Type B pancreatic cell (in vitro differentiated cells): Measurements from ENCODE around the gene RCOR1. TPM values are rescaled to one million over a fixed set of nuclear protein-coding genes. Genes with fewer than 3 reads are reported as not detected.
"Not testable (repeated sequence)": the region's sequence is repeated elsewhere in the genome, so short reads cannot be mapped to it uniquely, and the experiment has no call there.

Experiments
- DNase-seq: peaks from one replicate; pipeline ENCODE4 v3.0.0; 2021; ENCODE audit warnings: mixed read lengths; ENCODE audit not compliant: unreplicated experiment; ENCODE audit errors: extremely low spot score
- H3K27ac Mint-ChIP-seq: 2 replicates; pipeline ENCODE4 v1.8.0; 2021; ENCODE audit warnings: mild to moderate bottlenecking, mixed read lengths
- H3K27me3 Mint-ChIP-seq: 2 replicates; pipeline ENCODE4 v1.8.0; 2021; ENCODE audit warnings: mixed read lengths
- H3K36me3 Mint-ChIP-seq: 2 replicates; pipeline ENCODE4 v1.8.0; 2021; ENCODE audit warnings: mixed read lengths
- H3K4me1 Mint-ChIP-seq: one replicate; pipeline ENCODE4 v1.8.0; 2021; ENCODE audit warnings: mixed read lengths; ENCODE audit not compliant: unreplicated experiment
- H3K4me3 Mint-ChIP-seq: 2 replicates; pipeline ENCODE4 v1.8.0; 2021; ENCODE audit warnings: mild to moderate bottlenecking, mixed read lengths
- H3K9me3 Mint-ChIP-seq: 2 replicates; pipeline ENCODE4 v1.8.0; 2021; ENCODE audit warnings: mixed read lengths
- total RNA-seq: library from RNA; stranded (reverse); gene quantifications from 2 replicates; pipeline ENCODE4 v1.2.1, GENCODE V29; 2021; ENCODE audit warnings: low replicate concordance
- TF ChIP-seq, protein P1 (sequence below): fragments of 200-600 bp; sonication (generic); conservative IDR thresholded peaks from 2 replicates; pipeline ENCODE4 v1.5.0; 2021; ENCODE audit warnings: antibody characterized with exemption, mild to moderate bottlenecking

RCOR1 gene
- total RNA-seq, 1 donor from 2014 or later = 35.3 TPM

DNA sequence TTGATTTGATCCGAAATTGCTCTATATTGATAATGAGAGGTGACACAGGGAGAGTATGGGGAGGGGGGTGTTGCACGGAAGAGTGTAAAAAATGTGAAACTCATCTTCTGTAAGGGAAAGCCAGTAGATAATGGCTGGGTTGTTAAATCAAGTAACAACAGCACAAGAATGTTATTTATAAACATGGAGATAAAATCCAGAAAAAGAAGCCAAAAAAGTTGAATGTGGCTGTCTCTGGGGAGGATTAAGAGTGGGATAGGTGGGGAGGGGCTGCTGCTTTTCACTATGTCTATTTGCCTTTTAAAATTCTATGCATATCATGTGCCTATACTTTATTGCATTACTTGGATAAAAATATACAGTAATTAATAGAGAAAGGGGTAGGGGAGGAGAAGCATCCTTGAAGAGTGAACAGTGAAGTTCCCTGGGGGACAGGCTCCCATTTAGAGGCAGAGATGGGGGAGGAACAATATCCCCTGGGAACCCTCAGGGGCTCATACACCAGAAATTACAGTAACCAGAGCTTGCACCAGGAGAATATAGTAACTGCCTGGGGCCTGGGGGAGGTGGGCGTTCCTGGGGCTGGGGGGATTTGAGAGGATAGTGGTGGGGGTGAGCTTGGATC, 43.7 kb upstream of the RCOR1 start:
- DNase-seq = no peak
- TF ChIP-seq, protein P1, sequence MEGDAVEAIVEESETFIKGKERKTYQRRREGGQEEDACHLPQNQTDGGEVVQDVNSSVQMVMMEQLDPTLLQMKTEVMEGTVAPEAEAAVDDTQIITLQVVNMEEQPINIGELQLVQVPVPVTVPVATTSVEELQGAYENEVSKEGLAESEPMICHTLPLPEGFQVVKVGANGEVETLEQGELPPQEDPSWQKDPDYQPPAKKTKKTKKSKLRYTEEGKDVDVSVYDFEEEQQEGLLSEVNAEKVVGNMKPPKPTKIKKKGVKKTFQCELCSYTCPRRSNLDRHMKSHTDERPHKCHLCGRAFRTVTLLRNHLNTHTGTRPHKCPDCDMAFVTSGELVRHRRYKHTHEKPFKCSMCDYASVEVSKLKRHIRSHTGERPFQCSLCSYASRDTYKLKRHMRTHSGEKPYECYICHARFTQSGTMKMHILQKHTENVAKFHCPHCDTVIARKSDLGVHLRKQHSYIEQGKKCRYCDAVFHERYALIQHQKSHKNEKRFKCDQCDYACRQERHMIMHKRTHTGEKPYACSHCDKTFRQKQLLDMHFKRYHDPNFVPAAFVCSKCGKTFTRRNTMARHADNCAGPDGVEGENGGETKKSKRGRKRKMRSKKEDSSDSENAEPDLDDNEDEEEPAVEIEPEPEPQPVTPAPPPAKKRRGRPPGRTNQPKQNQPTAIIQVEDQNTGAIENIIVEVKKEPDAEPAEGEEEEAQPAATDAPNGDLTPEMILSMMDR = no peak
- Mint-ChIP-seq H3K27ac (no peak overlapping the region), H3K27me3 (peaks cover 31% of the 10 kb centered on the region), H3K4me3 (no peak overlapping the region), H3K4me1 (peaks cover 19% of the 10 kb centered on the region), H3K36me3 (no peaks in the 10 kb centered on the region), H3K9me3 (peaks cover 6% of the 10 kb centered on the region)

DNA sequence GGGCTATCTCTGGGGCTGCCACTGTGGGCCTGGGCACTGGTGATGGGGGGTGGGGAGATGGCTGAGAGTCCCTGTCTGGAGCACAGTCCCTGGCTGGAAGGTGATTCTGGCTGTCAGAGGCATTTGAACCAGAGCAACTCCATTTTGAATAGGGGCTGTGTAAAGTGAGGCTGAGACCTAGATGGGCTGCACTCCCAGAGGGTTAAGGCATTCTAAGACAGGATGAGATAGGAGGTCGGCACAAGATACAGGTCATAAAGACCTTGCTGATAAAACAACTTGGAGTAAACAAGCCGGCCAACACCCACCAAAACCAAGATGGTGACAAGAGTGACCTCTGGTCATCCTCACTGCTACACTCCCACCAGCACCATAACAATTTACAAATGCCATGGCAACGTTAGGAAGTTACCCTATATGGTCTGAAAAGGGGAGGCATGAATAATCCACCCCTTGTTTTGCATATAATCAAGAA, 41.5 kb upstream of the RCOR1 start:
- not testable (repeated sequence) for H3K4me3 Mint-ChIP-seq, H3K9me3 Mint-ChIP-seq, H3K4me1 Mint-ChIP-seq, H3K36me3 Mint-ChIP-seq, H3K27ac Mint-ChIP-seq, DNase-seq
- H3K27me3 Mint-ChIP-seq = peaks cover 16% of the 10 kb centered on the region

DNA sequence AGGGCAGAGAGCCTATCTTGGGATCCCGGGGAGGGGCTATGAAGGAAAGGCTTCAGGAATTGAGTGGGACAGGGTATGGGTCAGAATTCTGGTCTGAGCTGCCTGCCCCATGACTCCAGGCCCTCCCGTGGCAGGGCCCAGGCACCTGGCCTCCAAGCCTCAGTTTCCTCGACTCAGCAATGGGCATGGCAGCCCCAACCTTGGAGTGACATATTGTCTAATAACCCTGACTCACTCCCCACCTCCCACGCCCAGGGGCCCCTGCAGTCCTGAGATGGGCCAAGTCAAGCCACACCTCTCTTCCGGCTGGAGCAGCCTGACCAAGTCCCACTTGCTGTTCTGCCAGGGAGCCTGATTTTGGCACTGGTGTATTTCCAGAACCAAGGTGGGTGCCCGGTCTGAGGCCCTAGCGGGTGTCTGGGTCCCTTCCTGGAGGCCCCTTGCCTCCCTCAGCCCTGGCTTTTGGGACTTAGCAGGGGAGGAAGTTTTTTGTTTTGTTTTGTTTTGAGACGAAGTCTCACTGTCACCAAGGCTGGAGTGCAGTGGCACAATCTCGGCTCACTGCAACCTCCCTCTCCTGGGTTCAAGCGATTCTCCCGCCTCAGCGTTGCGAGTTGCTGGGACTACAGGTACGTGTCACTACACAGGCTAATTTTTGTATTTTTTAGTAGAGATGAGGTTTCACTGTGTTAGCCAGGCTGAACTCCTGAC, 40.3 kb upstream of the RCOR1 start:
- Mint-ChIP-seq H3K4me1 (peaks cover 6% of the 10 kb centered on the region), H3K4me3 (peak overlapping the region; percentile 47), H3K27me3 (peaks cover 10% of the 10 kb centered on the region), H3K27ac (peak overlapping the region; percentile 72), H3K9me3 (peaks cover 6% of the 10 kb centered on the region), H3K36me3 (no peaks in the 10 kb centered on the region)
- DNase-seq = no peak
- TF ChIP-seq, protein P1 = no peak

DNA sequence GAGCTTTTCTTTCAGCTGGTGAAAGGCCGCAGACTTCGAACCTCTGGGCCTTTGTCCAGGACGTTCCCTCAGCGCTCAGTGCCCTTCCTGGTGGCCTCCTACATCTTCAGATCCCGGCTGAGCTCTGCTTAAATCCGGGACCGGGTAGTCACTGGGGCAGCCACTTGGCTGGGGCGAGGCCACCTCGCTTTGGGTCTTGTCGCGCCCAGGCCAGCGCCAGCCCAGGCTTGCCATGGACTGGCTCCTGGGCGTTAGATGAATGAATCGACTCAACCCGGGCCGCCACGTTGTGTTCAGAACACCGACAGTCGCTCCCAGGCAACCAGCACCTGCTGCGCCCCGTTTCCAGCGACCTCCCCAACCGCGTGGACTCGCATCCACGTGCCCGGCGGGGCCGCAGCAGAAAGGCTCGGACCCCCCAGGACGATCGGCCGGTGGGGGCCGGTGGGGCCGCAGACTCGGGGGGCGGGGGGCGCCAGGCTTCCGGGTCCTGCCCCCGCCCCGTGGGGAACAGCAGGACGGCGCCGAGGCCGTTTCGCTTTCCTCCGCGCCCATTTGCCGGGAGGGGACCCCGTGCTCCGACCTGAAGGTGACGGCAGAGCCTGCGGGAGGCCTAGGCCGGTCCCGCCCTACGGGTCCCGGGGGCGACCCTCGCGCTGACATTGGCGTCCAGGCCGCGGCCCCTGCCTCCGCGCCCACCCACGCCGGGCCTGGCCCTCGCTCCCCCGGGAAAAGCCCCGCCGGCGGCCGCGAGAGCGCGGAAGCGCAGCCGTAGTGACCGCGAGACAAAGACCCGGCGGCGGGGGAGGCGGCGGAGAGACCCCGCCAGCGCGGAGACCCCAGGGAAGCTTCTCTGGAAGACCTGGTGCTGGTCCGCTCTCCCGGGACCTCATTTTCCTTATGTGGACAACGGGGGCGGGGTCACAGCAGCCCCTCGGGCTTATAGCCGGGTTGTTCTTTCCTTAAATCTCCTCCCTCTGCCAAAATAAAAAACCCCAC, 37.3 kb upstream of the RCOR1 start:
- Mint-ChIP-seq H3K27ac (no peak overlapping the region), H3K4me3 (peak overlapping the region; percentile 76), H3K9me3 (no peaks in the 10 kb centered on the region), H3K4me1 (no peaks in the 10 kb centered on the region), H3K36me3 (no peaks in the 10 kb centered on the region), H3K27me3 (no peaks in the 10 kb centered on the region)
- TF ChIP-seq, protein P1 = no peak
- DNase-seq = no peak

DNA sequence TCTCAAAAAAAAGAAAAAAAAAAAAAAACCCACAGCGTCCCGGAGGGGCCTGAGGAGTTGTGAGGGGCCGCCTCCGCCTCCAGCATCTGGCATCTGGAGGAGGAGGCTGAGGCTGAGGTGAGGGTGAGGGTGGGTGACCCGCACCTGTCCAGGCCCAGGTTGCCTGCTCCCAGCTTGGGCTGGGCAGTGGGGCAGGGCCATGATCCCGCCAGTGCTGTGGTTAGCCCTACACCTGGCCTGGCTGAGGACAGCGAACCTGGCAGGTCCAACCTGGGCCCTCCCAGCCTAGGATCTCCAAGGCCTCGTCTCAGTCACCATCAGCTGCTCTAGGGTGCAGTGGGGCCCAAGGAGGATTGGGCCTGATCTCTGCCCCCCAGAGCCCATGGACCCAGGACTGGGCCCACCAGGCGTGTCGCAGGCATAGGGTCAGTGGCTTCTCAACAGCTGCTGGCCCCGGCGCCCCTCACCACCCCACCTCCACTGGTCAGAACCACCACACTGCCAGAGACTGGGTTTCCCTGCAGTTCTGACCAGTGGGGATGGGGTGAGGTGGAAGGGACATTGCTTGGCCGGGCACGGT, 36.3 kb upstream of the RCOR1 start:
- Mint-ChIP-seq H3K4me1 (no peaks in the 10 kb centered on the region), H3K9me3 (no peaks in the 10 kb centered on the region), H3K27me3 (no peaks in the 10 kb centered on the region), H3K27ac (no peak overlapping the region), H3K36me3 (no peaks in the 10 kb centered on the region), H3K4me3 (no peak overlapping the region)
- TF ChIP-seq, protein P1 = no peak
- DNase-seq = no peak
